Suprapubic skin (tissue), 4 donors: Measurements from ENCODE around the gene PUM1.

Experiments used
- POLR2A ChIP-seq, 2 donors: fragments of 450-650 bp; IDR thresholded peaks; one replicate each; pipeline ENCODE4 v1.6.1; 2017; ENCODE audit warnings: antibody characterized with exemption in 2 of 2, mild to moderate bottlenecking in 2 of 2, moderate library complexity in 2 of 2
- POLR2AphosphoS5 ChIP-seq, 3 donors: sonication (generic); formaldehyde crosslinking; IDR thresholded peaks; one replicate each; pipeline ENCODE4 v1.6.1; 2017; ENCODE audit warnings: antibody characterized with exemption in 3 of 3
- TF ChIP-seq, protein P1 (sequence below), 2 donors: fragments of 200-600 bp in 1 of 2; fragments of 450-650 bp in 1 of 2; sonication (generic) in 1 of 2; IDR thresholded peaks; one replicate each; pipeline ENCODE4 v1.5.1; 2016 to 2019; ENCODE audit warnings: antibody characterized with exemption in 2 of 2, mild to moderate bottlenecking in 1 of 2, moderate library complexity in 1 of 2

DNA sequence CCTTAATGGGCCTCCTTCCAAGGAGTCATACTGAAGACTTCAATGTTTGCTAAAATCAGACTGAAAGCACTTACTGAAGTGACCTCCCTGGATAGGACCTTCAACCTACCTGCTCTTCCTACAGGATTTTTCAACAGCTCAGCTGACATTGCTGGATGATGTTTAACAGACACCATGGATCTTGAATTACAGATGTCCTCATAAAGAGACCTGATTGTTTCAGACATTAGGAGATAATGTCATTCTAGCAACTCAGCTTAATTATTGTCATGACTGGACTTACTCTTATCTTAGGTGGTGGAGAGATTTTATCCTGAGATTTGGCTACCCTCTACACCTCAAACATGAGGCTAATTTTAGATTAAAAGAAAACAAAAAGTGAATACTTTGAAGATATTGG is 83.1 kb downstream of the PUM1 start:
- TF ChIP-seq POLR2A (IDR thresholded peaks at IDR 0.05) (no peak), POLR2AphosphoS5 (IDR thresholded peaks at IDR 0.05) (no peak)
- TF ChIP-seq, protein P1, sequence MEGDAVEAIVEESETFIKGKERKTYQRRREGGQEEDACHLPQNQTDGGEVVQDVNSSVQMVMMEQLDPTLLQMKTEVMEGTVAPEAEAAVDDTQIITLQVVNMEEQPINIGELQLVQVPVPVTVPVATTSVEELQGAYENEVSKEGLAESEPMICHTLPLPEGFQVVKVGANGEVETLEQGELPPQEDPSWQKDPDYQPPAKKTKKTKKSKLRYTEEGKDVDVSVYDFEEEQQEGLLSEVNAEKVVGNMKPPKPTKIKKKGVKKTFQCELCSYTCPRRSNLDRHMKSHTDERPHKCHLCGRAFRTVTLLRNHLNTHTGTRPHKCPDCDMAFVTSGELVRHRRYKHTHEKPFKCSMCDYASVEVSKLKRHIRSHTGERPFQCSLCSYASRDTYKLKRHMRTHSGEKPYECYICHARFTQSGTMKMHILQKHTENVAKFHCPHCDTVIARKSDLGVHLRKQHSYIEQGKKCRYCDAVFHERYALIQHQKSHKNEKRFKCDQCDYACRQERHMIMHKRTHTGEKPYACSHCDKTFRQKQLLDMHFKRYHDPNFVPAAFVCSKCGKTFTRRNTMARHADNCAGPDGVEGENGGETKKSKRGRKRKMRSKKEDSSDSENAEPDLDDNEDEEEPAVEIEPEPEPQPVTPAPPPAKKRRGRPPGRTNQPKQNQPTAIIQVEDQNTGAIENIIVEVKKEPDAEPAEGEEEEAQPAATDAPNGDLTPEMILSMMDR (IDR thresholded peaks at IDR 0.05) = no peak
